Natural killer cell (primary cell): ENCODE data around the gene MALRD1. TPM values are rescaled to one million over a fixed set of nuclear protein-coding genes. Genes with fewer than 3 reads are reported as not detected.

Experiments
- ATAC-seq, 3 donors: fragments of 150-1000 bp in 2 of 3; fragments of 200-7000 bp in 1 of 3; cut with Tn5 transposase; 1 replicate in 1 of 3; 2 replicates in 2 of 3; pipeline ENCODE4 v1.10.0; 2021; ENCODE audit warnings: mild to moderate bottlenecking in 2 of 3, moderate library complexity in 2 of 3
- DNase-seq, 2 donors: peaks; one replicate each; pipeline versions ENCODE4 v3.0.0 to v3.0.0-alpha.2; 2013 to 2021; ENCODE audit warnings: mixed read lengths in 1 of 2
- H3K27ac ChIP-seq: one replicate; pipeline ENCODE4 v1.5.1; 2013; ENCODE audit warnings: mild to moderate bottlenecking, low read length
- H3K27me3 ChIP-seq: one replicate; pipeline ENCODE4 v1.6.1; 2013; ENCODE audit warnings: low read length; ENCODE audit not compliant: control insufficient read depth, insufficient read depth
- H3K36me3 ChIP-seq: one replicate; pipeline ENCODE4 v1.6.1; 2013; ENCODE audit warnings: low read length; ENCODE audit not compliant: control insufficient read depth, insufficient read depth
- H3K4me1 ChIP-seq: one replicate; pipeline ENCODE4 v1.6.1; 2013; ENCODE audit warnings: low read length; ENCODE audit not compliant: control insufficient read depth, insufficient read depth
- H3K4me3 ChIP-seq: one replicate; pipeline ENCODE4 v1.5.1; 2013; ENCODE audit warnings: low read length
- H3K9me3 ChIP-seq: one replicate; pipeline ENCODE4 v1.6.1; 2013; ENCODE audit warnings: low read length; ENCODE audit not compliant: control insufficient read depth, insufficient read depth
- H3K27ac Mint-ChIP-seq, 2 donors: one replicate each; pipeline ENCODE4 v1.8.0; 2022; ENCODE audit warnings: mild to moderate bottlenecking in 2 of 2, mixed read lengths in 2 of 2, moderate library complexity in 1 of 2
- H3K27me3 Mint-ChIP-seq, 2 donors: one replicate each; pipeline ENCODE4 v1.8.0; 2022; ENCODE audit warnings: low read depth in 2 of 2, mixed read lengths in 2 of 2
- H3K36me3 Mint-ChIP-seq: one replicate; pipeline ENCODE4 v1.8.0; 2022; ENCODE audit warnings: mixed read lengths
- H3K4me1 Mint-ChIP-seq, 2 donors: one replicate each; pipeline ENCODE4 v1.8.0; 2022; ENCODE audit warnings: mixed read lengths in 2 of 2
- H3K4me3 Mint-ChIP-seq: one replicate; pipeline ENCODE4 v1.8.0; 2022; ENCODE audit warnings: mild to moderate bottlenecking, moderate library complexity, mixed read lengths
- H3K9me3 Mint-ChIP-seq, 2 donors: one replicate each; pipeline ENCODE4 v1.8.0; 2022; ENCODE audit warnings: mixed read lengths in 2 of 2
- CTCF ChIP-seq: fragments of 200-600 bp; IDR thresholded peaks from one replicate; pipeline ENCODE4 v1.8.0; 2022; ENCODE audit warnings: antibody characterized with exemption
- WGBS: methylation state at CpG from one replicate; pipeline ENCODE4 v1.1.7; 2013; ENCODE audit warnings: missing lambda C conversion rate; ENCODE audit not compliant: insufficient coverage; 5-methylcytosine and 5-hydroxymethylcytosine counted together
- intact Hi-C: fragments of 100-400 bp; cut with micrococcal nuclease; formaldehyde crosslinking; loops from one replicate; pipeline ENCODE4 v1.14.2; 2022
- total RNA-seq, 4 donors: library from RNA; stranded (reverse); fragments of 120-200 nt in 1 of 4; gene quantifications; one replicate each; pipeline versions ENCODE4 v1.2.3 to v1.2.4, GENCODE V29; 2013 to 2022

Gene MALRD1
- total RNA-seq, 3 donors from 2014 or later (not counting 1 experiment from before 2014, with no cell fraction given), result not detected

- Histone ChIP-seq H3K27ac (no peak overlapping the region), H3K9me3 (peaks cover 7% of the 10 kb centered on the region), H3K4me3 (no peak overlapping the region), H3K27me3 (no peaks in the 10 kb centered on the region), H3K4me1 (no peaks in the 10 kb centered on the region), H3K36me3 (no peaks in the 10 kb centered on the region)
- no peak for TF ChIP-seq CTCF
- intact Hi-C loops, result no loop called here
- no peak overlapping the region for H3K27ac Mint-ChIP-seq
- H3K4me1 Mint-ChIP-seq, result no peaks in the 10 kb centered on the region
- H3K4me3 Mint-ChIP-seq, result no peak overlapping the region
- DNase-seq (no peak), ATAC-seq (no peak)
- H3K9me3 Mint-ChIP-seq, result peaks cover 6 to 27% of the 10 kb centered on the region in 2 donors
- WGBS, result 75% methylated on average over 3 of the region's 3 CpGs
- no peaks in the 10 kb centered on the region for H3K27me3 Mint-ChIP-seq
- H3K36me3 Mint-ChIP-seq, result peaks cover 17% of the 10 kb centered on the region
Measured at GRCh38 chr10:19710600-19710999, 662.0 kb downstream of the MALRD1 start.

- Histone ChIP-seq H3K27ac (no peak overlapping the region), H3K4me1 (no peaks in the 10 kb centered on the region), H3K27me3 (no peaks in the 10 kb centered on the region), H3K9me3 (peaks cover 7% of the 10 kb centered on the region), H3K4me3 (no peak overlapping the region), H3K36me3 (no peaks in the 10 kb centered on the region)
- intact Hi-C loops, result no loop called here
- no peaks in the 10 kb centered on the region for H3K27me3 Mint-ChIP-seq
- peaks cover 6 to 22% of the 10 kb centered on the region in 2 donors for H3K9me3 Mint-ChIP-seq
- no peak for TF ChIP-seq CTCF
- H3K4me1 Mint-ChIP-seq, result no peaks in the 10 kb centered on the region
- H3K27ac Mint-ChIP-seq, result no peak overlapping the region
- ATAC-seq, result no peak
- no peak overlapping the region for H3K4me3 Mint-ChIP-seq
- DNase-seq, result no peak
- H3K36me3 Mint-ChIP-seq, result peaks cover 17% of the 10 kb centered on the region
Measured at GRCh38 chr10:19713159-19713558, 664.6 kb downstream of the MALRD1 start.

GRCh38 chr10:19713800-19714525 lies 665.4 kb downstream of the MALRD1 start:
- ATAC-seq (no peak), DNase-seq (no peak)
- no peak for TF ChIP-seq CTCF
- no peaks in the 10 kb centered on the region for H3K27me3 Mint-ChIP-seq
- no peak overlapping the region for H3K27ac Mint-ChIP-seq
- Histone ChIP-seq H3K27me3 (no peaks in the 10 kb centered on the region), H3K4me1 (no peaks in the 10 kb centered on the region), H3K4me3 (no peak overlapping the region), H3K9me3 (peaks cover 7% of the 10 kb centered on the region), H3K27ac (no peak overlapping the region), H3K36me3 (no peaks in the 10 kb centered on the region)
- intact Hi-C loops, result no loop called here
- 89% methylated on average over 18 of the region's 18 CpGs for WGBS
- no peaks in the 10 kb centered on the region for H3K4me1 Mint-ChIP-seq
- peaks cover 17% of the 10 kb centered on the region for H3K36me3 Mint-ChIP-seq
- H3K4me3 Mint-ChIP-seq, result no peak overlapping the region
- H3K9me3 Mint-ChIP-seq, result peaks cover 6 to 22% of the 10 kb centered on the region in 2 donors

- WGBS, result 25% methylated on average over 2 of the region's 3 CpGs
- ATAC-seq (no peak), DNase-seq (no peak)
- Histone ChIP-seq H3K36me3 (no peaks in the 10 kb centered on the region), H3K4me1 (no peaks in the 10 kb centered on the region), H3K4me3 (no peak overlapping the region), H3K9me3 (no peaks in the 10 kb centered on the region), H3K27ac (no peak overlapping the region), H3K27me3 (no peaks in the 10 kb centered on the region)
- Mint-ChIP-seq H3K36me3 (no peaks in the 10 kb centered on the region), H3K27me3 (no peaks in the 10 kb centered on the region), H3K27ac (no peak overlapping the region), H3K4me1 (peaks cover 6 to 12% of the 10 kb centered on the region in 2 donors), H3K4me3 (no peak overlapping the region), H3K9me3 (no peaks in the 10 kb centered on the region)
- intact Hi-C loops, result no loop called here
- TF ChIP-seq CTCF, result no peak
Measured at GRCh38 chr10:19719284-19719683, 670.7 kb downstream of the MALRD1 start.
